Gastrocnemius medialis (tissue), 4 donors: ENCODE results near the gene CXCL8. TPM values are rescaled to one million over a fixed set of nuclear protein-coding genes. Genes with fewer than 3 reads are reported as not detected.
A peak's percentile ranks its signal among the peaks of the same experiment; 100 is the strongest.

ENCODE experiments used
- ATAC-seq, 2 donors: fragments of 150-250 bp; one replicate each; pipeline ENCODE4 v1.9.1; 2016
- DNase-seq, 2 donors: peaks; one replicate each; pipeline ENCODE4 v3.0.0-alpha.2; 2019
- H3K27ac ChIP-seq, 4 donors: fragments of 200-600 bp; sonication (generic); 1 replicate in 1 of 4; 2 replicates in 3 of 4; pipeline ENCODE4 v1.5.1; 2016 to 2018; ENCODE audit warnings: mild to moderate bottlenecking in 2 of 4, moderate library complexity in 1 of 4
- H3K27me3 ChIP-seq, 3 donors: fragments of 200-600 bp; sonication (generic) in 2 of 3; 1 replicate in 1 of 3; 2 replicates in 2 of 3; pipeline versions ENCODE4 v1.5.1 to v1.6.0; 2016 to 2019; ENCODE audit warnings: mild to moderate bottlenecking in 1 of 3, moderate library complexity in 1 of 3
- H3K36me3 ChIP-seq, 2 donors: fragments of 200-600 bp; sonication (generic) in 1 of 2; one replicate each; pipeline ENCODE4 v1.5.1; 2017 to 2018
- H3K4me1 ChIP-seq, 2 donors: fragments of 200-600 bp; sonication (generic) in 1 of 2; one replicate each; pipeline ENCODE4 v1.5.1; 2016 to 2017; ENCODE audit warnings: mild to moderate bottlenecking in 2 of 2
- H3K4me3 ChIP-seq, 4 donors: fragments of 200-600 bp; sonication (generic) in 3 of 4; 1 replicate in 1 of 4; 2 replicates in 3 of 4; pipeline ENCODE4 v1.5.1; 2016 to 2019; ENCODE audit warnings: mild to moderate bottlenecking in 2 of 4
- H3K9me3 ChIP-seq, 3 donors: fragments of 200-600 bp; sonication (generic) in 2 of 3; 1 replicate in 1 of 3; 2 replicates in 2 of 3; pipeline ENCODE4 v1.5.1; 2016 to 2019
- CTCF ChIP-seq, 5 experiments: fragments of 450-650 bp in 3 of 5; fragments of 200-600 bp in 2 of 5; sonication (generic) in 2 of 5; IDR thresholded peaks in 4 of 5; conservative IDR thresholded peaks in 1 of 5; 1 replicate in 4 of 5; 2 replicates in 1 of 5; pipeline ENCODE4 v1.5.1; 2016 to 2019; ENCODE audit warnings: antibody characterized with exemption in 5 of 5, mild to moderate bottlenecking in 3 of 5, moderate library complexity in 3 of 5
- POLR2A ChIP-seq, 2 donors: fragments of 450-650 bp; IDR thresholded peaks; one replicate each; pipeline ENCODE4 v1.6.1; 2017; ENCODE audit warnings: antibody characterized with exemption in 2 of 2, mild to moderate bottlenecking in 2 of 2, moderate library complexity in 2 of 2
- in situ Hi-C, 4 donors: fragments of 200-750 bp; cut with MboI; loops; one replicate each; pipeline versions ENCODE4 v1.15.0 to v1.8.0; 2017; ENCODE audit warnings: low sequenced_read_pairs in 4 of 4
- intact Hi-C: fragments of 100-400 bp; cut with DNase I; formaldehyde crosslinking; loops from one replicate; pipeline ENCODE4 v1.15.1; 2023; ENCODE audit warnings: low total_unique reads
- total RNA-seq, 4 donors: library from RNA; depleted of rRNA; stranded (reverse); fragments of >200 nt; gene quantifications; one replicate each; pipeline versions ENCODE4 v1.1.0 to v1.2.3, GENCODE V29; 2016

Gene CXCL8
- total RNA-seq, 4 donors from 2014 or later, result 0.22 to 1.9 (median 1.3) TPM

GRCh38 chr4:73693811-73694210 lies 46.6 kb upstream of the CXCL8 start:
- no peaks in the 10 kb centered on the region for H3K27me3 ChIP-seq
- in situ Hi-C loops (no loop called here), intact Hi-C loops (no loop called here)
- H3K27ac ChIP-seq, result no peak overlapping the region
- ATAC-seq, result no peak
- no peaks in the 10 kb centered on the region for H3K36me3 ChIP-seq
- DNase-seq, result no peak
- H3K4me1 ChIP-seq, result peaks cover 8 to 12% of the 10 kb centered on the region in 2 donors
- no peaks in the 10 kb centered on the region for H3K9me3 ChIP-seq
- no peak overlapping the region for H3K4me3 ChIP-seq
- no peak for TF ChIP-seq CTCF (IDR thresholded peaks at IDR 0.05 in 4 of 5, conservative IDR thresholded peaks at IDR 0.05 in 1 of 5)
- no peak for TF ChIP-seq POLR2A (IDR thresholded peaks at IDR 0.05)

- intact Hi-C loops, result no loop called here
- Histone ChIP-seq H3K9me3 (no peaks in the 10 kb centered on the region), H3K27me3 (no peaks in the 10 kb centered on the region), H3K27ac (peak overlapping the region in 3 of 4 donors; percentile 6 to 19 (median 18)), H3K4me1 (peaks cover 10 to 16% of the 10 kb centered on the region in 2 donors), H3K4me3 (no peak overlapping the region), H3K36me3 (no peaks in the 10 kb centered on the region)
- no peak for TF ChIP-seq CTCF (IDR thresholded peaks at IDR 0.05 in 4 of 5, conservative IDR thresholded peaks at IDR 0.05 in 1 of 5)
- no peak for TF ChIP-seq POLR2A (IDR thresholded peaks at IDR 0.05)
- in situ Hi-C loops, result no loop called here
- ATAC-seq (peak; percentile 97), DNase-seq (peak in 1 of 2 donors; percentile 16)
Observed at GRCh38 chr4:73698217-73698616, 42.2 kb upstream of the CXCL8 start.

GRCh38 chr4:73701116-73701515 lies 39.3 kb upstream of the CXCL8 start:
- in situ Hi-C loops (no loop called here), intact Hi-C loops (no loop called here)
- Histone ChIP-seq H3K27me3 (no peaks in the 10 kb centered on the region), H3K4me3 (no peak overlapping the region), H3K9me3 (no peaks in the 10 kb centered on the region), H3K4me1 (peaks cover 27 to 28% of the 10 kb centered on the region in 2 donors), H3K27ac (no peak overlapping the region), H3K36me3 (no peaks in the 10 kb centered on the region)
- DNase-seq, result no peak
- TF ChIP-seq POLR2A (IDR thresholded peaks at IDR 0.05) (no peak), CTCF (IDR thresholded peaks at IDR 0.05 in 4 of 5, conservative IDR thresholded peaks at IDR 0.05 in 1 of 5) (no peak)
- ATAC-seq, result no peak

- in situ Hi-C loops, result no loop called here
- no peak overlapping the region for H3K27ac ChIP-seq
- no peak for DNase-seq
Observed at GRCh38 chr4:73702796-73703287, 37.5 kb upstream of the CXCL8 start.

More at GRCh38 chr4:73702796-73703287, 37.5 kb upstream of the CXCL8 start:
- no peaks in the 10 kb centered on the region for H3K27me3 ChIP-seq
- intact Hi-C loops, result no loop called here
- no peaks in the 10 kb centered on the region for H3K9me3 ChIP-seq
- no peak for ATAC-seq
- no peak for TF ChIP-seq POLR2A (IDR thresholded peaks at IDR 0.05)
- TF ChIP-seq CTCF (IDR thresholded peaks at IDR 0.05 in 4 of 5, conservative IDR thresholded peaks at IDR 0.05 in 1 of 5), result no peak
- no peak overlapping the region for H3K4me3 ChIP-seq
- H3K36me3 ChIP-seq, result no peaks in the 10 kb centered on the region
- peaks cover 25 to 28% of the 10 kb centered on the region in 2 donors for H3K4me1 ChIP-seq
